H1 (cell line): Measurements from ENCODE around the gene DHX32. TPM values are rescaled to one million over a fixed set of nuclear protein-coding genes. Genes with fewer than 3 reads are reported as not detected.

ENCODE experiments used
- CHD7 ChIP-seq: fragments of 300-600 bp; sonication (generic); IDR thresholded peaks from 2 replicates; pipeline ENCODE4 v1.7.1; 2012; ENCODE audit warnings: low read length, moderate library complexity, mild to moderate bottlenecking, inconsistent platforms; ENCODE audit not compliant: insufficient replicate concordance
- CTCF ChIP-seq, 3 experiments: IDR thresholded peaks; 1 replicate in 2 of 3; 2 replicates in 1 of 3; pipeline versions ENCODE4 v1.5.1 to v1.6.1; 2011; ENCODE audit warnings: low read length in 3 of 3, mild to moderate bottlenecking in 3 of 3, inconsistent platforms in 2 of 3, low read depth in 1 of 3, moderate library complexity in 1 of 3; ENCODE audit not compliant: insufficient read depth in 1 of 3; ENCODE audit errors: control extremely low read depth in 1 of 3
- KDM4A ChIP-seq: IDR thresholded peaks from one replicate; pipeline ENCODE4 v1.7.1; 2012; ENCODE audit warnings: low read depth, mild to moderate bottlenecking, moderate library complexity, low read length, inconsistent platforms; ENCODE audit not compliant: severe bottlenecking
- polyA plus RNA-seq, 7 experiments: library from polyadenylated mRNA; depleted of rRNA in 3 of 7; stranded (reverse) in 5 of 7; unstranded in 2 of 7; fragments of >200 nt in 5 of 7; fragments of 200-250 nt in 2 of 7; gene quantifications; 1 replicate in 5 of 7; 2 replicates in 1 of 7; 4 replicates in 1 of 7; pipeline versions ENCODE4 v1.2.1 to v1.2.3, GENCODE V29; 2011 to 2013; ENCODE audit warnings: missing spikeins in 2 of 7, mixed read lengths in 2 of 7
- total RNA-seq: library from RNA; stranded (reverse); fragmentation: NEBNext Ultra II Directional; extraction: Animal tissue kit (Norgen Biotek cat#: 25700); gene quantifications from 2 replicates; pipeline ENCODE4 v1.2.1, GENCODE V29; 2021

DHX32 gene
- total and polyA plus RNA-seq, 2 of the 8 experiments (the other 6 are each of a cell fraction or from before 2014, with no cell fraction given), result 12.4 to 15.8 TPM

GRCh38 chr10:125848371-125848770, 32.7 kb downstream of the DHX32 start (continued):
- TF ChIP-seq CHD7, result no peak
- TF ChIP-seq CTCF (IDR thresholded peaks at IDR 0.05; ENCODE audit: control extremely low read depth in 1 of 3, insufficient read depth in 1 of 3, low read depth in 1 of 3, low read length in 3 of 3), result no peak
- TF ChIP-seq KDM4A, result no peak
